HG03064 (cell line): ENCODE results near the gene PAPLN.
"Not testable (repeated sequence)": the region's sequence is repeated elsewhere in the genome, so short reads cannot be mapped to it uniquely, and the experiment has no call there.

Experiments
- ATAC-seq: cut with Tn5 transposase; IDR thresholded peaks from one replicate; pipeline ENCODE4 v1.9.1; 2021; ENCODE audit warnings: low read depth; ENCODE audit not compliant: unreplicated experiment

PAPLN gene

GRCh38 chr14:73283608-73284379 lies 46.5 kb downstream of the PAPLN start:
- no peak for ATAC-seq

GRCh38 chr14:73285979-73286378 lies 48.7 kb downstream of the PAPLN start:
- no peak for ATAC-seq

GRCh38 chr14:73286598-73286997 lies 49.3 kb downstream of the PAPLN start:
- ATAC-seq, result no peak

DNA sequence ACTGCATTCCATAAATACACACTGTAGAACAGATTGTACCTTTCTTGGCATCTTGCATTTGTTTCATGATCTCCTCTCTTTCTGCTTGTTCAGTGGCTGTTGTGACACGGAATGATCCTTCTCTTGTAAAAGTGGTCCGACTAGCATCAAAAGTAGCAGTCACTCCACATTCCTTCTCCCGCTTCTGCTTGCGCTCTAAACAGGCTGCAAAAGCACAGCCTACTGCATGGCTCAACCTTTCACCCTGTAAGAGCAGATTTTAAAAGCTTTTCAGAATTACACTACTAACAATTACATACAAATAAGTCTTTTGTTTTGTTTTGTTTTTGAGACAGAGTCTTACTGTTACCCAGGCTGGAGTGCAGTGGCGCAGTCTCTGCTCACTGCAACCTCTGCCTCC lies 49.8 kb downstream of the PAPLN start:
- no peak for ATAC-seq

DNA sequence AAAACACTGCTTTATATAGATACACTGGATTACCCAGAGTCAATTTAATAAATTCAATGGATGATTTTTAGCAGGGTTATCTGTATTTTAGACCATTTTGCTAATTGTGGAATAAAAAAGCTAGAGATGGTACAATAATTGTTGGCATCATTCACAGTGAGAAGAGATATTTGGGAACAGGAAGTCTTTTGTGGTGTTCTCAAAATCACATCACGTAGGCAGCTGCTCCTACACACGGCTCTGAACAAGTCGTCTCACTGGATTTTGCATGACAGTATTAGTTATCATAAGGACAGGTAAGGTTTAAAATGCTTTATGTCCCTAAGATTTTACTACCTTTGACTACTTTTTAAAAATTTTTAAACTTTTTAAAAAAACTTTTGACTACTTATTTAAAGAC lies 52.0 kb downstream of the PAPLN start:
- ATAC-seq, result no peak

GRCh38 chr14:73289729-73290128 lies 52.4 kb downstream of the PAPLN start:
- no peak for ATAC-seq

DNA sequence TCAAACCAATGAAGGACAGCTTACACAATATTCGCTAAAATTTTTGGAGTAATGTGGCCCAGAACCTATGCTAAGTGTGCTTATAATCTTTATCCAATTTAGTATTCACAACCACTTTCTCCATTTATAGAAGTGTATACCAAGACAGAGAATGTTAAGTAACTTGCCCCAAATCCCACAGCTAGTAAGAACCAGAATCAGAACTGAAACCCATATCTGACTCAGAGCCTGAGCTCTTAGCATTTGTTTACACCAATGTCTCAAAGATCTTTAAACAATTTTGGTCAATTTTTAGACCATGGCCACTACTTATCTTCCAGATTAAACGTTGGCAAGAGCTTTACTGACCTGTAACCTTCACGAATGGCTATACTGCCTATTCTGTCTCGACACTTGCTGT lies 53.0 kb downstream of the PAPLN start:
- ATAC-seq, result no peak

DNA sequence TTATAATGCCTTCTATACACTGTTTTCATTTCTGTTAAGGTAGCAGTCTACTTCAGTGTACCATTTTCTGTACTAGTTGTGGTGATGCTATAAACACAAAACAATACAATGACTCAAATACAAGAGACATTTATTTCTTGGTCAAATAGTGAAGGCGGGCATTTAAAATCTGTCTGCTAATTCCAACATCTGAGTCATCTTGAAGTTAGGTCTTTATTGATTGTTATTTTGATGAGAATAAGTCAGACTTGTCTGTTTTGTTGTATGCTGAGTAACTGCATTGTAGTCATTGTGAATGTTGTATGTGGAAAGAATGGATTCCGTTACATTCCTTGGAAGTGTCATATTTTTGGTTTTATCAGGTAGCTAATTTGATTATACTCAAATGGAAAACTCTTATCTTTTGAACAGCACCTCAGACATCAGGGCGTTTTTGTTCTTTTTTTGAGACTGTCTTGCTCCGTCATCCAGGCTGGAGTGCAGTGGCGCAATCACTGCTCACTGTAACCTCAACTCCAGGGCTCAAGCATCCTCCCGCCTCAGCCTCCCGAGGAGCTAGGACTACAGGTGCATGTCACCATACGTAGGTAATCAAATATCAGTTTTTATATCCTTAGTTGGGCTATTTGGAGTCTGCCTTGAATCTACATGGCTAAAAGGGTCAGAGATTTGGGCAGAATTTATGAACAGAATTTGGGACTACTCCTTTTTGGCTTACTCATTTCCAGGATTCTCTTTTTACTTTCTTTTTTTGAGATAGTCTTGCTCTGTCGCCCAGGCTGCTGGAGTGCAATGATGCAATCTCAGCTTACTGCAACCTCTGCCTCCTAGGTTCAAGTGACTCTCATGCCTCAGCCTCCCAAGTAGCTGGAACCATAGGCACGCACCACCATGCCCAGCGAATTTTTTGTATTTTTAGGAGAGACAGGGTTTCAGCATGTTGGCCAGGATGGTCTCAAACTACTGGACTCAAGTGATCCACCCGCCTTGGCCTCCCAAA lies 56.8 kb downstream of the PAPLN start:
- ATAC-seq, result no peak

DNA sequence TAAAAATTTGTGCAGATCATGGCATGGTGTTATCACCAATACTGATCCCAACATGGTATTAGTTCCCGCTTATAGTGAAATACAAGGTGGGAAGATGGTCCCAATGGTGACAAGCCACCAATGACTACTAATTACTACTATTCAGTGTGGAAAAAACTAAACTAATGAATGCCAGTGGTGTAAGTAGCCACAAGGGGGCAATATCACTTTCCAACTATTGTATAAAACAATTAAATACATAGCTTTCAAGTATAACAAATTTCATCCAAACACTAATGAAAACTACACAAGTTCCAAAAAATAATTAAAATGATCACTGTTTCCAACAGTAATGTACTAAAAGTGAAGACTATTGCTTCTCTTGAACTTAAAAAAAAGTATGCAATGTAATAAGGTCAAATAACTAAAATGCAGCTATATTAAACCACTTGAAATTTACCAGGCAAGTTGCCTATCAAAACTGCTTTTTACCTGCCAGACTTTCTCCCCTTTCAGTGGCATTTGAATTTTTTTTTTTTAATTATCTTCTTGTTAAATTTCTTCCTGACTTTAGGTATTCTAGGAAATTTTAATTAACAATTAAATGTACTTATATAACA lies 58.0 kb downstream of the PAPLN start:
- ATAC-seq, result no peak

DNA sequence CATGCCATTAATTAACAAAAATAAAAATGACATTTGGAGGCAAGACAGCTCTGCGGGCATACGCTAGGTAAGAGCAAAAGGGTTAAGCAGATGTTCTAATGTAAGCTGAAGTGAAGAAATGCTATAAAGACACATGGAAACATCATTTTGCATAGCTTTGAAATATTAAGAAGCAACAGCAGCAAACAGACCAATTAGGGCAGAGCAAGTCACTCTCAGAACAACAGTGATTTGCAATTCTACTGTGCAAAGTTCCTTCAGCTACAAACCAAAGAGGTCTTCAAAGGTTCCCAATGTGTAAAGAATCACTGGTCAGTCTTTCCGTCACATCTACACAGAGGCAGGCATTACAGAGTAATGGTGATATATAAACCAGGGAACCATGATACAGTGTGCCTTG lies 68.2 kb downstream of the PAPLN start:
- ATAC-seq, result no peak

DNA sequence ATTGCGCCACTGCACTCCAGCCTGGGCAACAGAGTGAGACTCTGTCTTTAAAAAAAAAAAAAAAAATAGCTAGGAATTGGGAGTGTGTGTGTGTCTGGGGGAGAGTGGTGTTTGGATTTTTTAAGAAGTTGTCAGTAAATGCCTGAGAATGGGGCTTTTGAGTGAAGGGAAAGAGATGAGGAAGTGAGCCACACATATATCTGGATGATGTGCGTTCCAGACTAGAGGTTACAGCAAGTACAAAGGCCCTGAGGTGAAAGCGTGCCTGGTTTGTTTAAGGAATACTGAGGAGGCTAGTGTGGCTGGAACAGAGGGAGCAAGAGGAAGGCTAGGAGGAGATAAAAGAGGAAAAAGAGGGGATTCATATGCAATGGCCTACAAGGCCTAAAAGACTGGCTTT lies 70.0 kb downstream of the PAPLN start:
- ATAC-seq, result no peak

DNA sequence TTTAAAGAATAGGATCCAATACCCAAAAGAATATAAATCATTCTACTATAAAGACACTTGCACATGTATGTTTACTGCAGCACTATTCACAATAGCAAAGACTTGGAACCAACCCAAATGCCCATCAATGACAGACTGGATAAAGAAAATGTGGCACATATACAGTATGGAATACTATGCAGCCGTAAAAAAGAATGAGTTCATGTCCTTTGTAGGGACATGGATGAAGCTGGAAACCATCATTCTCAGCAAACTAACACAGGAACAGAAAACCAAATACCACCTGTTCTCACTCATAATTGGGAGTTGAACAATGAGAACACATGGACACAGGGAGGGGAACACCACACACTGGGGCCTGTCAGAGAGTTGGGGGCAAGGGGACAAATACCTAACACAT lies 71.9 kb downstream of the PAPLN start:
- not testable (repeated sequence) for ATAC-seq

DNA sequence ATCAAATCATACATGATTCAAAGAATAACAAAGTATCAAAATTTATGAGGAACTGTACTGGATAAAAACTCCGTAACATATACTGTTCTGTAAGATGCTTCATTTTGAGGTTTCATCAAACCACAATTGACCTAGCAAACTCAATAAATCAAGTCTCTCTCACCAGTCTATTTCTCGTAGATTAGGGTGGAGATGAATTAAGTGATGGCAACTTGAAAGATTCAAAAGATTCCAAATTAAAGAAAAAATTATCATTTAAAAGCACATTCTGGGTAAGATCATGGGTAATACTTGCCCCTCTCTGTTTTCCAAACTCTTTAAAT lies 74.4 kb downstream of the PAPLN start:
- ATAC-seq, result no peak

DNA sequence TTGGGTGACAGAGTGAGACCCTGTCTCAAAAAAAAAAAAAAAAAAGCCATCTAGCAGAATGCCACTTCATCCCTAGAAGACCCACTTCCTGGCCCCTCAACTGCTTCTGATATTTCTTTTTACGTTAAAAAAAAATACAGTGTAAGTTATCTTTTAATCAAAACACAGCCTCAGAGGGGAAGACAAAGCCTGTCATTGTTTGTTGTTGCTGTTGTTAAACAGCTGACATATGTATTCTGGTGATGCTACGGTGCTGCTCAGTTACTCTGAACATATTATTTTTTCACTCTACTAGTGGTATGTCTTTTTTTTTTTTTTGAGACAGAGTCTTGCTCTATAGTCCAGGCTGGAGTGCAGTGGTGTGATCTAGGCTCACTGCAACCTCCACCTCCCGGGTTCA lies 75.4 kb downstream of the PAPLN start:
- ATAC-seq, result no peak

DNA sequence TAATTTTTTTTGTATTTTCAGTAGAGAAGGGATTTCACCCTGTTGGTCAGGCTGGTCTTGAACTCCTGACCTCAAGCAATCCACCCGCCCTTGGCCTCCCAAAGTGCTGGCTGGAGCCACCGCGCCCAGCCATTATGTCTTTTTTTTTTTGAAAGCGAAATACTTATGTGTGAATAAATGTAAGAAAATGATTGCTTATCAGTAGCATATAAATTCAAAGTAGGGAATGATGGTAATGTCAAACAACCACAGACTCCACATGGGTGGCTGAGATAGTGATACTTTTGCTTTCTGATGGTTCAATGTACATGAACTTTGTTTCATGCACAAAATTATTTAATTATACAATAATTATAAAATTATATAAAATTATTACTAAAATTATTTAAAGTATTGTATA lies 75.8 kb downstream of the PAPLN start:
- no peak for ATAC-seq

DNA sequence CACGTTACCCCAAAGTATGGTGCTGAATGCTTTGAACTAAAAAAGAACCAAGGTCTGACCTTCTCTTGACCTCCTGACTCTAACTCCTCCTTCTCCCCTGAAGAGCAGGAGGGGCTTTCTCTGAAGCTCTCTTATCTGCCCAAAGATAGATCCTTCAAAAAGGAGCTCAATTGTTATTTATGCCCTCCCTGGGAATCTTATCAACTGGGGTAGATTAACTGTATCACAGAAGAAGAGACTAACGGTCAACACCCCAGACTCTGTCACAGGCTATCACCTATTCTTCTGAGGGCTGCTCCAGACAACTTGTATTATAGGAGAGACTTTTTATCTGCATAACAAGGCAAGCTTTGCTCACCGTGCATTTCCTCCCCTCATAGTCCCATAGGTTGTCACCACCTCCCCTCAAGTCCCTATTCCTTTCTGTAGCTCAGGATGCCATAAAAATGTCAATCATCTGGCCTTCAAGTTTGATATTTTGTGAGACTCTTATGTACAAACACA lies 86.6 kb downstream of the PAPLN start:
- no peak for ATAC-seq
